ENCODE results near the gene YTHDC1.

DNA sequence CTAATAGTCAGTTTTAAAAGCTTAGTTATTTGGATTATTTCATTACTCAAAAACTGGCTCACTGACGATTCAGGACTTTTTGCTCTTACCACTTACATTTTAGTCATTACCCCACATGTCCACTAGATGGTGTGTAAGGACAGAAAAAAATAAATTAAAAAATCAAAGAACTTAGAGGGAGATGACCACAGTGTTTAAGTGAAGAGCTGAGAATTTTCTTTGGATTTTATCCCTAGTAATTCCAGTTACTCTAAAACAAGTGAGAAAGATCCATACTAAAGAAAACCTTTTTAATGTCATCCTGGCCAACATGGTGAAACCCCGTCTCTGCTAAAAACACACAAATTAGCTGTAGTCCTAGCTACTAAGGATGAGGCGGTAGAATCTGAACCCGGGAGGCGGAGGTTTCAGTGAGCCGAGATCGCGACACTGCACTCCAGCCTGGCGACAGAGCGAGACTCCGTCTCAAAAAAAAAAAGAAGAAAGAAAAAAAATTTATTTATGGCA is 78.0 kb downstream of the YTHDC1 start:
- TF ChIP-seq, protein P1, sequence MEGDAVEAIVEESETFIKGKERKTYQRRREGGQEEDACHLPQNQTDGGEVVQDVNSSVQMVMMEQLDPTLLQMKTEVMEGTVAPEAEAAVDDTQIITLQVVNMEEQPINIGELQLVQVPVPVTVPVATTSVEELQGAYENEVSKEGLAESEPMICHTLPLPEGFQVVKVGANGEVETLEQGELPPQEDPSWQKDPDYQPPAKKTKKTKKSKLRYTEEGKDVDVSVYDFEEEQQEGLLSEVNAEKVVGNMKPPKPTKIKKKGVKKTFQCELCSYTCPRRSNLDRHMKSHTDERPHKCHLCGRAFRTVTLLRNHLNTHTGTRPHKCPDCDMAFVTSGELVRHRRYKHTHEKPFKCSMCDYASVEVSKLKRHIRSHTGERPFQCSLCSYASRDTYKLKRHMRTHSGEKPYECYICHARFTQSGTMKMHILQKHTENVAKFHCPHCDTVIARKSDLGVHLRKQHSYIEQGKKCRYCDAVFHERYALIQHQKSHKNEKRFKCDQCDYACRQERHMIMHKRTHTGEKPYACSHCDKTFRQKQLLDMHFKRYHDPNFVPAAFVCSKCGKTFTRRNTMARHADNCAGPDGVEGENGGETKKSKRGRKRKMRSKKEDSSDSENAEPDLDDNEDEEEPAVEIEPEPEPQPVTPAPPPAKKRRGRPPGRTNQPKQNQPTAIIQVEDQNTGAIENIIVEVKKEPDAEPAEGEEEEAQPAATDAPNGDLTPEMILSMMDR (IDR thresholded peaks at IDR 0.05; ENCODE audit: low read length), result peak; percentile 67
- TF ChIP-seq EZH2phosphoT487 (IDR thresholded peaks at IDR 0.05; ENCODE audit: low read length), result no peak
- no peak for TF ChIP-seq EZH2 (optimal IDR thresholded peaks at IDR 0.05; ENCODE audit: low read depth, low read length)

Measured in MM.1S (cell line).